NCI-H2081 treated with DMSO at 0.1 percent for 48 hours (cell line): ENCODE results near the gene YES1.
"Not testable (repeated sequence)": the region's sequence is repeated elsewhere in the genome, so short reads cannot be mapped to it uniquely, and the experiment has no call there.

Experiments
- DNase-seq: peaks from one replicate; lab custom pipeline; 2025; lab: John Stamatoyannopoulos, UW

YES1 gene

DNA sequence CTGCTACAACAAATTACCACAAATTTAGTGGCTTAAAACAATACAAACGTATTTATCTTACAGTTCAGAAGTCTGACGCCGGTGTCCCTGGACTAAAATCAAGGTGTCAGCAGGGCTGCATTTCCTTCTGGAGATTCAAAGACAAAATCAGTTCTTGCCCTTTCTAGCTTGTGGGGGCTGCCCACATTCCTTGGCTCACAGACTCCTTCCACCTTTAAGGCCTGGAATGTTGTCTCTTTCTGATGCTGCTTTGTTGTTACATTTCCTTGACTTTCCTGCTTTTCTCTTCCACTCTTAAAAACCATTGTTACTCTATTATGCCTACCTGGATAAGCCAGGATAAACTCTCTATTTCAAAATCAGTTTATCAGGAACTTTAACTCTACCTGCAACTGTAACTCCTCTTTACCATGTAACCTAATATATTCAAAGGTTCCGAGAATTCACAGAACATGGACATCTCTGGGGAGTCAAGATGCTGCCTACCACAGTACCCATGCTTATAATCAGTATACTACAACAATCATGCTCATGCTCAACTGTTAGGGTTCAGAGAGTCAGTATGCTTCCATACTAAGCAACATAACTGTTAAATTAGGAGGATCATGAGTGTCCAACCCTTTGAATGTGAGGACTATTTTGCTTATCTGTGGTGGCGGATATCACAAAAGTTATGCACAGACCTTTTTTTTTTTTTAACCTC lies 27.4 kb downstream of the YES1 start:
- no peak for DNase-seq

GRCh38 chr18:778194-778927 lies 33.7 kb downstream of the YES1 start:
- DNase-seq = no peak

DNA sequence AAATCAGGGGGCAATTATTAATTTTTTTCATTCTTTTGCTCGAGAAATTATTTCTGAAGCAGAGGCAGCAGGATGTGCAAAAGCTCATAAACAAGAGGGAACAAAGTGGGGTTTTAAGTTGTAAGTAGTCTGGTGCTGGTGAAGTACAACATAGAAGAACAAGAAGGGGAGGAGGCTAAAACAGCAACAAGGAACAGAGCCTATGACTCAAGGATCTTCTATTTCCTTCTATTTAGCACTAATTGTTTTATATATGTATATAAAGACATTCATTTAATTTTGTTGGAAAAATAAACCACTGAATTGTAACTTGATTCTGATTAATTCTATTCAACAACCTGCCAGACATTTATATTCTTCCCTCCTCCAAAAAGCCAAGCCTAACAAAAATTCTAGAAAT lies 35.0 kb downstream of the YES1 start:
- DNase-seq = no peak

GRCh38 chr18:776044-776443 lies 36.0 kb downstream of the YES1 start:
- DNase-seq = not testable (repeated sequence)

DNA sequence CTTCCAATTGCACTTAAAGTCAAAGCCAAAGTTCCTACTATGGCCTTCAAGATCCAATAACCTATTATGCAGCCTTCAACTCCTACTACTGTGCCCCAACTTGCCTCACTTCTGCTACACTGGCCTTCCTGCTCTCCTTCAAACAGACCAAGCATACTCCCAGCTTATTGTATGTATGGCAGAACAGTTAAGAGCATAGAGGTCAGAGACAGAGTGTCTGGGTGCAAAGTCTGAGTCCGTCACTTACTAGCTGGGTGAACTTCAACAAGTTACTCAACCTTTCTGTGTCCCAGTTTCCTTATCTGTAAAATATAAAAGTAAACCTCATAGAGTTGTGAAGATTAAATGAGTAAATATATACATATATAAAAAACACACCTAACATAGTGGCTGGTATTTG lies 37.2 kb downstream of the YES1 start:
- DNase-seq = no peak

DNA sequence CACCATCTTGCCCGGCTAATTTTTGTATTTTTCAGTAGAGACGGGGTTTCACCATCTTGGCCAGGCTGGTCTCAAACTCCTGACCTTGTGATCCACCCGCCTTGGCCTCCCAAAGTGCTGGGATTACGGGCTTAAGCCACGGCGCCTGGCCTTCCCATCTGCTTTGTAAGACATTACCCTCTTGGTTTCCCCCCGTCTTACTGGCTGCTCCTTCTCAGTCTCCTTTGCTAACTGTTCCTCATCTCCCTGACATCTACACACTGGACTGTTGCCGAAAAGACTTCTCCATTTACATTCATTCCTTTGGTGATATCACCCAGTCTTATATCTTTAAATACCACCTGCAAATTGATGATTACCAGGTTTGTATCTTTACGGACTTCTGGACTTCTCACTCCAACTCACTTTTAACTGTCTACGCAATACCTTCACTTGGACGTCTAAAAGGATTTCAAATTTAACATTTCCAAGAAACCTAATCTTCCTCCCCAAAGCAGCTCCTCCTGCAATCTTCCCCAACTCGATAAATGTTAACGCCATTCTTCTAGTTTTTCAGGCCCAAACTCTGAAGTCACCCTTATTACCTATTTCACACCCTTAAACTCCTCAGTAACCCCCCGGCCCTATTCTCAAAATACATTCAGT lies 37.9 kb downstream of the YES1 start:
- DNase-seq = no peak

DNA sequence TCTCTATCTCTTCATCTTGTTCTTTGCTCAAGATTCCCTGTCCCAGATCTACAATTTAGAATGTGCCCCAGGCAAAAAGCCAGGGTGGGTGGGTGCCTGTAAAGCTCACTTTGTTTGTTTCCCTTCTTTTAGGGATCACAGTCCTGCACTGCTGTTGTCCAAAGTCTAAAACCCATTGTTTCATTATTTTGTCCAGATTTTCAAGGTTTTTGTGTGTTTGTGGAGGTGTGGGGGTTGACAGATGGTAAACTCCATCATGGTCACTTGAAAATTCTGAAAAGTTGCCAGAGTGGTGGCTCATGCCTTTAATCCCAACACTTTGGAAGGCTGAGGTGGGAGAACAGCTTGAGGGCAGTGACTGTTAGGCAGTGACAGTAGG lies 41.5 kb downstream of the YES1 start:
- no peak for DNase-seq

DNA sequence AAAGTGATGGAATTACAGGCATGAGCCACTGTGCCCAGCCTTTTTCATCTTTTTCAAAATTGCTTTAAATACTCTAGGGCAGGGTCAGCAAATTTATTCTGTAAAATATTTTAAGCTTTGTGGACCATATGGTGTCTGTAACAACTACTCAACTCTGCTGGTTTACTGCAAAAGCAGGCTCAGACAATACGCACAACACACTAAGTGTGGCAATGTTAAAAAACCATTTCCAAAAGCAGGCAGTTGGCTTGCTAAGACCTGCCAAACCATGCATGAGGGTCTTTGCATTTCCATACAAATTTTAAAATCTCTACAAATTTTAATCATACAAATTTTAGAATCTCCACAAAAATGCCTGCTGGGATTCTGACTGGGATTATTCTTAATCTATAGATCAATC lies 44.1 kb downstream of the YES1 start:
- no peak for DNase-seq

DNA sequence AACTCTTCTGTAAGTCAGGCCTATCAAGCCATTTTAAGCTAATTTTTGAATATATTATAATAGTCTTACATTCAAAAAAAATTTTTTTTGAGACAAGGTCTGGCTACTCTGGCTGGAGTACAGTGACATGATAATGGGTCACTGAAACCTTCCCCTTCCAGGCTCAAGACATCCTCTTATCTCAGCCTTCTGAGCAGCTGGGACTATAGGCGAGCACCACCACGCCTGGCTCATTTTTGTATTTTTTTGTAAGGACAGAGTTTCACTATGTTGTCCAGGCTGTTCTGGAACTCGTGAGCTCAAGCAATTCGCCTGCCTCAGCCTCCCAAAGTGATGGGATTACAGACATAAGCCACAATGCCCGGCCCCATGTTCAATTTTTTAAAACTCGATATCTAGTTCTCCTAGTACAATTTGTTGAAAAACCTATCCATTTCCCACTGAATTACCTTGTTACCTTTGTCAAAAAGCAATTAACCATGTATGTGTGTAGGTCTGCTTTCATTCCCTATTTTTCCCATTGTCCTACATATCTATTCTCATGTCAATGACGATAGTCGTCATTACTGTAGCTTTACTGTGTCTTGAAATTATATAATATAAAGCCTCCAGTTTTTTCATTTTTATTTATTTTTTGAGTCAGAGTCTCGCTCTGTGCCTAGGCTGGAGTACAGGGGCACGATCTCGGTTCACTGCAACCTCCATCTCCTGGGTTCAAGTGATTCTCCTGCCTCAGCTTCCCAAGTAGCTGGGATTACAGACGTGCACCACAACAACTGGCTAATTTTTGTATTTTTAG lies 44.8 kb downstream of the YES1 start:
- no peak for DNase-seq

DNA sequence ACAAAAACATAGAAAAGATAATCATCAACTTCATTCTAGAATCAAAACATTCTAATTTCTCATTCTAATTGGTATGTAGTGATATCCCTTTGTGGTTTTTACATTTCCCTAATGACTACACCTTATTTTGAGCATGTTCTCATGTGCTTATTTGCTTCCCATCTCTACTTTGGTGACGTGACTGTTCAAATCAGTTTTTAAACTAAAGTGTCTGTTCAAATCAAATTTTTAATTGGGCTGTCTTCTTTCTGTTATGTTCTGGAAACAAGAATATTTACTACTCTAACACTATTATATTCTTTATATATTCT lies 45.5 kb downstream of the YES1 start:
- DNase-seq = no peak

GRCh38 chr18:765764-766549 lies 46.1 kb downstream of the YES1 start:
- no peak for DNase-seq

GRCh38 chr18:759864-760263 lies 52.2 kb downstream of the YES1 start:
- not testable (repeated sequence) for DNase-seq

- no peak for DNase-seq
These were observed 56.5 kb downstream of the YES1 start for GRCh38 chr18:755506-755905.

GRCh38 chr18:754656-755055 lies 57.4 kb downstream of the YES1 start:
- DNase-seq = no peak

GRCh38 chr18:750456-750855 lies 61.6 kb downstream of the YES1 start:
- DNase-seq = no peak

GRCh38 chr18:744832-745597 lies 67.0 kb downstream of the YES1 start:
- no peak for DNase-seq

DNA sequence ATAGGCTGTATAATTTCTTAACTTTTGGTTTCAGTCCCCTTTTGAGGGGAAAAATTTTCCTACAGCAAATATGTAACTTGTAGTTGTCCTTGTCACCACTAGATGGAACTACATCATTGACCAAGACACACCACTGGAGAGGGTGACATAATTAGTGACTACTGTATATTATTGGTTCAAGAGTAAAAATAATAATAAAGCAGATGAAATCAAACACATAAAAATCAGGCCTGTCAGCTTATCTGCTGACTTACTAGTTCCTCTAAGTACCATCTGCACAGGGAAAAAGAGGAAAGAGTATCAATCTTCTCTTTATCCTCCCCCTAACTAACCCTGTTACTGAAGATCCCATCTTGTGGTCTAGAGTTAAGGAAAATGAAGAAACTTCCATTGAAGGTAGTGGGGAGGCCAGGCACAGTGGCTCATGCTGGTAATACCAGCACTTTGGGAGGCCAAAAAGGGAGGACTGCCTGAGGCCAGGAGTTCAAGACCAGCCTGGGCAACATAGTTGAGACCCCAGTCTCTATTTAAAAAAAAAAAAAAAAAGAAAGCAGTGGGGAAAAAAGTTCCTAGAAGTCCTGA lies 70.0 kb downstream of the YES1 start:
- DNase-seq = no peak

DNA sequence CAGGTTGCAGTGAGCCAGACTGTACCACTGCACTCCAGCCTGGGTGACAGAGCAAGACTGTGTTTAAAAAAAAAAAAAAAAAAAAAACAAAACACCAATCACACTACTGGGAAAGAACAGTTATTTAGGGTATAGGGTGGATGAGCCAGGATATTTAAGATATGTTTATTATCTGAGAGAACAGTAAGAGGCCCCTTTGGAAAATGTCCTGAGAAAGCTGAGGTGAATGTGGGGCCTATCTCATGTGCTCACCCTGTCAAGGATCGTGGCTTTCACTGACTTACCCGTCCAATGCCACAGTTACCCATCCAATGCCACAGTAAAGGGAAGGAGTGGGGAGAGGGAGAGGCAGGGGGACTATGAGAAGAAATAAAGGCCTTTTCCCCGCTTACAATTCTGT lies 79.7 kb downstream of the YES1 start:
- DNase-seq = no peak

DNA sequence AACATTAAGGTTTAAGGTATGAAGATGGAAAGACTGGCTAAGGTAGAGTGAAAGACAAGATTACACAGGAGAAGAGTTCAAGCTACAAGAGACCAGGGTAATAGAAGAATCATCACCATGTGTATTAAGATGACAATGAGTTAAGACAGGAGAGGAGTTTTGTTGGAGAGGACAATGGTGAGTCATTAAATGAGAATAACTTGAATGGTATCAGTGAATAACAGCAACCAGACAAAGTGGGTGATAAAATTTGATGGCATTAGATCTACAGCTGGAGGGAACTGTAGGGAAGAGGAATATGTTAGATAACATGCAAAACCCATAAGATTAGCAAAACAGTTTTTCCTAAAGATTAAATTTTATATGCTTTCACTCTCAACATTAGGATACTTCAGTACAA lies 80.9 kb downstream of the YES1 start:
- DNase-seq = no peak

GRCh38 chr18:730692-731091 lies 81.3 kb downstream of the YES1 start:
- DNase-seq = no peak

- not testable (repeated sequence) for DNase-seq
These were observed 81.9 kb downstream of the YES1 start for GRCh38 chr18:730120-730519.
